ENCODE results near the gene BCKDHA.

- TF ChIP-seq POLR2A (IDR thresholded peaks at IDR 0.05) (no peak), EP300 (IDR thresholded peaks at IDR 0.05) (no peak), CTCF (IDR thresholded peaks at IDR 0.05) (no peak), POLR2AphosphoS5 (IDR thresholded peaks at IDR 0.05) (no peak)
Observed at GRCh38 chr19:41422955-41423354, 25.3 kb downstream of the BCKDHA start.

Measured in stomach (tissue), 4 donors.